Stomach (tissue), 9 donors: ENCODE measurements around the gene RBM25. TPM values are rescaled to one million over a fixed set of nuclear protein-coding genes. Genes with fewer than 3 reads are reported as not detected.

Experiments
- DNase-seq, 2 donors: peaks; one replicate each; pipeline versions ENCODE4 v3.0.0 to v3.0.0-alpha.2; 2013 to 2019
- H3K27ac ChIP-seq, 5 donors: fragments of 200-600 bp in 4 of 5; sonication (generic) in 4 of 5; one replicate each; pipeline ENCODE4 v1.5.1; 2013 to 2019; ENCODE audit warnings: mild to moderate bottlenecking in 1 of 5, moderate library complexity in 1 of 5
- H3K27me3 ChIP-seq, 3 donors: fragments of 200-600 bp; sonication (generic); one replicate each; pipeline ENCODE4 v1.5.1; 2017 to 2019; ENCODE audit warnings: mixed run types in 1 of 3
- H3K36me3 ChIP-seq, 4 donors: fragments of 200-600 bp; sonication (generic); 1 replicate in 3 of 4; 2 replicates in 1 of 4; pipeline ENCODE4 v1.5.1; 2016 to 2019
- H3K4me1 ChIP-seq, 4 donors: fragments of 200-600 bp; sonication (generic); one replicate each; pipeline ENCODE4 v1.5.1; 2016 to 2019
- H3K4me3 ChIP-seq, 4 donors: fragments of 200-600 bp; sonication (generic) in 3 of 4; one replicate each; pipeline ENCODE4 v1.5.1; 2016 to 2019; ENCODE audit warnings: mild to moderate bottlenecking in 1 of 4
- H3K9me3 ChIP-seq, 4 donors: fragments of 200-600 bp; sonication (generic); one replicate each; pipeline ENCODE4 v1.5.1; 2016 to 2019
- CTCF ChIP-seq, 7 experiments: fragments of 450-650 bp in 4 of 7; fragments of 200-600 bp in 3 of 7; sonication (generic) in 3 of 7; IDR thresholded peaks; one replicate each; pipeline ENCODE4 v1.5.1; 2016 to 2019; ENCODE audit warnings: antibody characterized with exemption in 7 of 7, control low read depth in 2 of 7, mild to moderate bottlenecking in 1 of 7
- EP300 ChIP-seq: sonication (generic); formaldehyde crosslinking; IDR thresholded peaks from one replicate; pipeline ENCODE4 v1.6.1; 2017; ENCODE audit warnings: antibody characterized with exemption
- POLR2A ChIP-seq, 4 donors: fragments of 450-650 bp; IDR thresholded peaks; one replicate each; pipeline ENCODE4 v1.6.1; 2016; ENCODE audit warnings: antibody characterized with exemption in 4 of 4, control low read depth in 2 of 4, mild to moderate bottlenecking in 1 of 4, moderate library complexity in 1 of 4
- POLR2AphosphoS5 ChIP-seq, 3 donors: sonication (generic); formaldehyde crosslinking; IDR thresholded peaks; one replicate each; pipeline ENCODE4 v1.6.1; 2016; ENCODE audit warnings: antibody characterized with exemption in 3 of 3
- WGBS, 5 donors: extraction: QIAGEN DNeasy Blood & Tissue Kit in 3 of 5; methylation state at CpG; one replicate each; pipeline versions ENCODE4 v1.1.5 to v1.1.7; 2013 to 2018; 5-methylcytosine and 5-hydroxymethylcytosine counted together
- intact Hi-C: fragments of 100-400 bp; cut with DNase I; formaldehyde crosslinking; loops from one replicate; pipeline ENCODE4 v1.15.1; 2023; ENCODE audit warnings: low total_unique reads
- polyA plus RNA-seq, 3 donors: library from polyadenylated mRNA; stranded (reverse); fragments of 200-250 nt; gene quantifications; one replicate each; pipeline ENCODE4 v1.2.3, GENCODE V29; 2013
- small RNA-seq, 4 donors: library from RNA; depleted of rRNA; stranded (forward); fragments of <200 nt; gene quantifications; one replicate each; pipeline ENCODE3, GENCODE V24; 2016
- total RNA-seq, 5 donors: library from RNA; depleted of rRNA; stranded (reverse); fragments of >200 nt; gene quantifications; one replicate each; pipeline versions ENCODE4 v1.1.0 to v1.2.3, GENCODE V29; 2014 to 2016
- donor health status: healthy with polysubstance abuse.
- donor health status: Bipolar disorder and iron deficiency.
- donor health status: healthy.

The RBM25 gene
- total and polyA plus RNA-seq, 8 donors = 15.5 to 149 (median 109) TPM

- DNase-seq = no peak
- H3K27me3 ChIP-seq = no peaks in the 10 kb centered on the region
- no peaks in the 10 kb centered on the region for H3K9me3 ChIP-seq
- H3K36me3 ChIP-seq = peaks cover 48 to 100% (median 96%) of the 10 kb centered on the region in 4 donors
- intact Hi-C loops = loop anchor here (10.0 kb wide), 1 partner anchor 304 kb away; no protein-coding TSS in a partner anchor
- TF ChIP-seq CTCF (IDR thresholded peaks at IDR 0.05) (no peak), POLR2AphosphoS5 (IDR thresholded peaks at IDR 0.05) (no peak), POLR2A (IDR thresholded peaks at IDR 0.05) (no peak), EP300 (no peak)
- 91 to 95% (median 93%) methylated on average over 11 of the region's 11 CpGs for WGBS, 5 donors
- H3K4me1 ChIP-seq = peaks cover 0 to 8% (median 4%) of the 10 kb centered on the region in 4 donors
- H3K4me3 ChIP-seq = no peak overlapping the region
- no peak overlapping the region for H3K27ac ChIP-seq
Observed at GRCh38 chr14:73170686-73171085, 112.4 kb downstream of the RBM25 start.

DNA sequence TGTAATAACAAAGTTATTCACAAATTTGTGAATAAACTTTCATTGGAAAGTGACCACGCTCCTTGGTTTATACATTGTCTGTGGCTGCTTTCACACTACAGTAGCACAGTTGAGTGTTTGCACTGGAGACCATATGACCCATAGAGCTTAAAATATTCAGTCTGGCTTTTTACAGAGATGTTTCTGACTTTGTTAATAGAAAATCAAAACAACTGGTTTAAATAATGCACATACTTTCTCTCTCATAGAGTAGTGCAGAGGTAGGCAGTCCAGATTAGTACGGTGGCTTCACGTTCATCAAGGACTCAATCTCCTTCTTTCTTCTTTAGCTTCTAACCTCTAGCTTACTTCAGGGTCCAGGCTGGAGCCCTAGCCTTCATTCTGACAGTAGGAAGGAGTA is 114.2 kb downstream of the RBM25 start:
- DNase-seq = no peak
- H3K4me3 ChIP-seq = no peak overlapping the region
- intact Hi-C loops = loop anchor here (10.0 kb wide), 1 partner anchor 302 kb away; no protein-coding TSS in a partner anchor
- peaks cover 0 to 8% (median 4%) of the 10 kb centered on the region in 4 donors for H3K4me1 ChIP-seq
- H3K27ac ChIP-seq = no peak overlapping the region
- H3K9me3 ChIP-seq = no peaks in the 10 kb centered on the region
- 72 to 93% (median 90%) methylated on average over 3 of the region's 3 CpGs for WGBS, 5 donors
- no peaks in the 10 kb centered on the region for H3K27me3 ChIP-seq
- peaks cover 51 to 98% (median 97%) of the 10 kb centered on the region in 4 donors for H3K36me3 ChIP-seq
- TF ChIP-seq CTCF (IDR thresholded peaks at IDR 0.05) (no peak), POLR2A (IDR thresholded peaks at IDR 0.05) (no peak), EP300 (no peak), POLR2AphosphoS5 (IDR thresholded peaks at IDR 0.05) (no peak)

DNA sequence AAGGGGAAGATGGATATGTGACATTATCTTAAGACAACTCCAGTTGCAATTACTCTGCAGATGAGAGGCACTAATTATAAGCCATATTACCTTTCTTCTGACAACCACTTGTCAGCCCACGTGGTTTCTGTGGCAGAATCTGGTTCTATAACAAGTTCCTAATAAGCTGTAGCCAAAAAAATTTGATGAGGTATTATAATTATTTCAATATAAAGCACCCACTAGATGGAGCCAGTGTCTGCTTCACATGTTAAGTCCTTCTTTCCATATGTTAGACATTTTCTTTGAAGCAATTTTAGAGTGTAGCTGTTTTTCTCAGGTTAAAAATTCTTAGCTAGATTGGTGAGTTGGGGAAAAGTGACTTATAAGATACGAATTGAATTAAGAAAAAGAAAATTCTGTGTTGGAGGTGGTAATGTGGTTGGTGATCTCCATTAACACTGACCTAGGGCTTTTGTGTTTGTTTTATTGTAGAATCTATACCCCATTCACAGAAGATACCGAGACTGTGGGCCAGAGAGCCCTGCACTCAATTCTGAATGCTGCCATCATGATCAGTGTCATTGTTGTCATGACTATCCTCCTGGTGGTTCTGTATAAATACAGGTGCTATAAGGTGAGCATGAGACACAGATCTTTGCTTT is 114.9 kb downstream of the RBM25 start:
- DNase-seq = peak in 1 of 2 donors; percentile 73
- Histone ChIP-seq H3K4me3 (no peak overlapping the region), H3K27me3 (no peaks in the 10 kb centered on the region), H3K4me1 (peaks cover 0 to 8% (median 4%) of the 10 kb centered on the region in 4 donors), H3K27ac (no peak overlapping the region), H3K36me3 (peaks cover 50 to 98% (median 97%) of the 10 kb centered on the region in 4 donors), H3K9me3 (no peaks in the 10 kb centered on the region)
- WGBS, 5 donors = 44 to 62% (median 50%) methylated on average over 3 of the region's 3 CpGs
- peak in 3 of 7 experiments; percentile 18 to 42 (median 28) for TF ChIP-seq CTCF (IDR thresholded peaks at IDR 0.05)
- no peak for TF ChIP-seq POLR2AphosphoS5 (IDR thresholded peaks at IDR 0.05)
- intact Hi-C loops = loop anchor here (10.0 kb wide), 1 partner anchor 302 kb away; no protein-coding TSS in a partner anchor

Small RNAs within 50 kb of the gene (small RNA-seq; reads per million reads assigned to genes)
- 0 reads per million in 4 donors for gene RN7SL586P

Other genes with a start within 250 kb of the RBM25 start
- gene DPF3, start 164.4 kb upstream of the RBM25 start, total RNA-seq = 100 to 1,000 TPM in 1 of 5 donors, 10 to 100 TPM in 1, 1 to 10 TPM in 3; 1.0 to 113 (median 5.3) TPM
- gene DPF3, start 164.4 kb upstream of the RBM25 start, polyA plus RNA-seq = 1 to 10 TPM in 1 of 3 donors, under 1 TPM in 2; 0.20 to 3.2 (median 0.81) TPM
- gene DCAF4, start 132.1 kb upstream of the RBM25 start, total RNA-seq = 100 to 1,000 TPM in 1 of 5 donors, 10 to 100 TPM in 2, 1 to 10 TPM in 1, under 1 TPM in 1; 0.58 to 139 (median 11.4) TPM
- 1 to 10 TPM; 4.8 to 7.9 (median 7.4) TPM for gene DCAF4, start 132.1 kb upstream of the RBM25 start, polyA plus RNA-seq
- 10 to 100 TPM in 3 of 5 donors, 1 to 10 TPM in 2; 2.7 to 50.8 (median 14.5) TPM for gene ZFYVE1, start 31.4 kb upstream of the RBM25 start, total RNA-seq
- 1 to 10 TPM; 3.4 to 6.1 (median 5.5) TPM for gene ZFYVE1, start 31.4 kb upstream of the RBM25 start, polyA plus RNA-seq
- gene PSEN1, start 78.0 kb downstream of the RBM25 start, total RNA-seq = 10 to 100 TPM; 17.9 to 89.8 (median 36.4) TPM
- 10 to 100 TPM in 2 of 3 donors, 1 to 10 TPM in 1; 5.8 to 18.6 (median 11.8) TPM for gene PSEN1, start 78.0 kb downstream of the RBM25 start, polyA plus RNA-seq
- 10 to 100 TPM in 3 of 5 donors, 1 to 10 TPM in 2; 7.7 to 53.1 (median 18.0) TPM for gene PAPLN, start 179.0 kb downstream of the RBM25 start, total RNA-seq
- 1 to 10 TPM; 1.1 to 5.4 (median 2.6) TPM for gene PAPLN, start 179.0 kb downstream of the RBM25 start, polyA plus RNA-seq